K562 treated with DMSO at 1 percent for 48 hours (cell line): ENCODE results near the gene SYCP3. TPM values are rescaled to one million over a fixed set of nuclear protein-coding genes. Genes with fewer than 3 reads are reported as not detected.

ENCODE experiments used
- total RNA-seq: library from RNA; unstranded; fragments of 300-600 nt; gene quantifications from 2 replicates; pipeline ENCODE4 v1.2.3, GENCODE V29; 2022; ENCODE audit warnings: low replicate concordance; ENCODE audit errors: extremely low read depth

The SYCP3 gene
- not detected in 2 replicates for total RNA-seq

GRCh38 chr12:101738920-101739665 is at the start of gene SYCP3:
Gene SYCP3, minus strand, starts transcription at chr12:101739462. Its CDS starts 1,527 bp downstream, at chr12:101737935.

GRCh38 chr12:101697197-101697929 is 41.9 kb downstream of the SYCP3 start, which contains the start of gene CHPT1:
Gene CHPT1, plus strand, starts transcription at chr12:101697640. Its CDS starts 222 bp downstream, at chr12:101697862.

Other genes starting within 250 kb of the SYCP3 start
- not detected in 2 replicates for gene MYBPC1, start 144.5 kb downstream of the SYCP3 start, total RNA-seq
- not detected in 2 replicates for gene CHPT1, start 41.8 kb downstream of the SYCP3 start, total RNA-seq
- not detected in 2 replicates for gene GNPTAB, start 91.5 kb upstream of the SYCP3 start, total RNA-seq
- not detected in 2 replicates for gene DRAM1, start 138.1 kb upstream of the SYCP3 start, total RNA-seq